HPDE6-E6E7 (cell line): ENCODE results near the gene CNKSR3.

Source experiments
- DNase-seq: peaks from one replicate; pipeline ENCODE4 v3.0.0; 2011; ENCODE audit warnings: missing footprints; ENCODE audit errors: extremely low spot score

Gene CNKSR3

GRCh38 chr6:154457046-154457713, 53.3 kb downstream of the CNKSR3 start:
- DNase-seq: peak; percentile 39

- no peak for DNase-seq
Observed at GRCh38 chr6:154453329-154453728, 57.2 kb downstream of the CNKSR3 start.

- DNase-seq: no peak
Observed at GRCh38 chr6:154450498-154450897, 60.0 kb downstream of the CNKSR3 start.

- no peak for DNase-seq
Observed at GRCh38 chr6:154448448-154449096, 61.9 kb downstream of the CNKSR3 start.

GRCh38 chr6:154447954-154448353, 62.5 kb downstream of the CNKSR3 start:
- no peak for DNase-seq

GRCh38 chr6:154446984-154447383, 63.5 kb downstream of the CNKSR3 start:
- no peak for DNase-seq

GRCh38 chr6:154445417-154445816, 65.1 kb downstream of the CNKSR3 start:
- no peak for DNase-seq

GRCh38 chr6:154441995-154442310, 68.5 kb downstream of the CNKSR3 start:
- no peak for DNase-seq

- DNase-seq: no peak
Observed at GRCh38 chr6:154440422-154441043, 70.0 kb downstream of the CNKSR3 start.

- DNase-seq: no peak
Observed at GRCh38 chr6:154440022-154440421, 70.5 kb downstream of the CNKSR3 start.

- peak; percentile 34 for DNase-seq
Observed at GRCh38 chr6:154438882-154439415, 71.5 kb downstream of the CNKSR3 start.

GRCh38 chr6:154435400-154435945, 75.0 kb downstream of the CNKSR3 start:
- DNase-seq: no peak

- DNase-seq: no peak
Observed at GRCh38 chr6:154434662-154435061, 75.8 kb downstream of the CNKSR3 start.

- no peak for DNase-seq
Observed at GRCh38 chr6:154433477-154434241, 76.8 kb downstream of the CNKSR3 start.

- no peak for DNase-seq
Observed at GRCh38 chr6:154432533-154433476, 77.7 kb downstream of the CNKSR3 start.

- DNase-seq: no peak
Observed at GRCh38 chr6:154430481-154430919, 80.0 kb downstream of the CNKSR3 start.

GRCh38 chr6:154429711-154430110, 80.8 kb downstream of the CNKSR3 start:
- DNase-seq: no peak

- DNase-seq: no peak
Observed at GRCh38 chr6:154428897-154429296, 81.6 kb downstream of the CNKSR3 start.

GRCh38 chr6:154427446-154427845, 83.0 kb downstream of the CNKSR3 start:
- no peak for DNase-seq

- DNase-seq: no peak
Observed at GRCh38 chr6:154426997-154427396, 83.5 kb downstream of the CNKSR3 start.

GRCh38 chr6:154425034-154425433, 85.5 kb downstream of the CNKSR3 start:
- DNase-seq: no peak
